ENCODE data around the gene PCDHGC3. TPM values are rescaled to one million over a fixed set of nuclear protein-coding genes. Genes with fewer than 3 reads are reported as not detected.

PCDHGC3 gene
- total RNA-seq, 1 experiment from 2014 or later = 1.2 TPM

GRCh38 chr5:141478321-141478945 lies 2.7 kb downstream of the PCDHGC3 start:
- Histone ChIP-seq H3K4me1 (ENCODE audit: control insufficient read depth in 1 of 2, insufficient read depth in 2 of 2, low read length in 2 of 2) (no peaks in the 10 kb centered on the region), H3K36me3 (ENCODE audit: control insufficient read depth in 1 of 2, insufficient read depth in 2 of 2, low read length in 2 of 2) (no peaks in the 10 kb centered on the region), H3K79me2 (ENCODE audit: insufficient read depth, low read length) (no peaks in the 10 kb centered on the region), H3K9me3 (ENCODE audit: control insufficient read depth in 1 of 2, insufficient read depth in 1 of 2, low read depth in 1 of 2, low read length in 2 of 2) (no peaks in the 10 kb centered on the region), H3K27ac (ENCODE audit: low read depth, low read length) (no peak overlapping the region), H2AFZ (ENCODE audit: low read depth, low read length, poor library complexity, severe bottlenecking) (no peak overlapping the region), H4K20me1 (ENCODE audit: insufficient read depth) (no peaks in the 10 kb centered on the region), H3K9ac (ENCODE audit: low read length) (no peak overlapping the region), H3K9me2 (ENCODE audit: insufficient read depth) (no peaks in the 10 kb centered on the region), H3K4me2 (ENCODE audit: low read length) (no peak overlapping the region), H3K4me3 (replicated peaks in 1 of 2; ENCODE audit: low read depth in 1 of 2, low read length in 2 of 2) (no peak overlapping the region), H3K27me3 (ENCODE audit: insufficient read depth, low read length) (no peaks in the 10 kb centered on the region)
- no peak for ATAC-seq
- BruUV-seq (replicated peaks) = no TSS peak
- intact Hi-C loops (cut with micrococcal nuclease) = no loop called here
- RAD21 ChIA-PET (ENCODE audit: low non-redundant PET in 1 of 2, low total read pairs in 2 of 2, uncharacterized antibody in 2 of 2, unreplicated experiment in 2 of 2) = no interaction called here
- CTCF ChIA-PET = no interaction called here
- POLR2A ChIA-PET = no interaction called here
- no peak for DNase-seq (ENCODE audit: low read depth, low spot score)
- TF ChIP-seq, protein P1, sequence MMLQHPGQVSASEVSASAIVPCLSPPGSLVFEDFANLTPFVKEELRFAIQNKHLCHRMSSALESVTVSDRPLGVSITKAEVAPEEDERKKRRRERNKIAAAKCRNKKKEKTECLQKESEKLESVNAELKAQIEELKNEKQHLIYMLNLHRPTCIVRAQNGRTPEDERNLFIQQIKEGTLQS (IDR thresholded peaks at IDR 0.05) = no peak
- TF ChIP-seq YY1 (IDR thresholded peaks at IDR 0.05; ENCODE audit: extremely low read depth, insufficient replicate concordance, low read depth, low read length) (no peak), ZNF274 (IDR thresholded peaks at IDR 0.05; ENCODE audit: low read depth, low read length) (no peak), FOSL1 (IDR thresholded peaks at IDR 0.05; ENCODE audit: low read depth) (no peak), CTCF (IDR thresholded peaks at IDR 0.05 in 2 of 3, conservative IDR thresholded peaks at IDR 0.05 in 1 of 3; ENCODE audit: borderline replicate concordance in 1 of 3, insufficient read depth in 1 of 3, low read depth in 2 of 3, low read length in 2 of 3) (no peak), EZH2phosphoT487 (IDR thresholded peaks at IDR 0.05; ENCODE audit: borderline replicate concordance) (no peak)

DNA sequence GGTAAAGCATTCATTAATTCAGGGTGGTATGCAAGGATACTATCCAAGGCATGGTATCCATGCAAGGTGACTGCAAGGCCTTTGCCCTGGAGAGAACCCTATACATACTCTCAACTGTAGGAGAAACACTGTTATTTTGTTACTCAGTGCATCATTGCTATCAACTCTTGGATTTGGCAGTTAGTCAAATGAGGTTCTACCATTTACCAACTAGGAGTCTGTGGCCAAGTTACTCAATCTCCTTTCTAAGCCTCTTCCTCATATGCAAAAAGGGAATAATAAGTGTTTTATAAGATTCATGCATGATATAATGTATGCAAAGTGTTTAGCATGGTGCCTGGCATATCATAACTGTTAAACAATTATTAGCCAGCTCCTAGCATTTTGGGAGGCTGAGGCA lies 4.0 kb downstream of the PCDHGC3 start:
- H3K27ac ChIP-seq (ENCODE audit: low read depth, low read length) = no peak overlapping the region
- no peak for ATAC-seq
- CTCF ChIA-PET = no interaction called here
- TF ChIP-seq, protein P2, sequence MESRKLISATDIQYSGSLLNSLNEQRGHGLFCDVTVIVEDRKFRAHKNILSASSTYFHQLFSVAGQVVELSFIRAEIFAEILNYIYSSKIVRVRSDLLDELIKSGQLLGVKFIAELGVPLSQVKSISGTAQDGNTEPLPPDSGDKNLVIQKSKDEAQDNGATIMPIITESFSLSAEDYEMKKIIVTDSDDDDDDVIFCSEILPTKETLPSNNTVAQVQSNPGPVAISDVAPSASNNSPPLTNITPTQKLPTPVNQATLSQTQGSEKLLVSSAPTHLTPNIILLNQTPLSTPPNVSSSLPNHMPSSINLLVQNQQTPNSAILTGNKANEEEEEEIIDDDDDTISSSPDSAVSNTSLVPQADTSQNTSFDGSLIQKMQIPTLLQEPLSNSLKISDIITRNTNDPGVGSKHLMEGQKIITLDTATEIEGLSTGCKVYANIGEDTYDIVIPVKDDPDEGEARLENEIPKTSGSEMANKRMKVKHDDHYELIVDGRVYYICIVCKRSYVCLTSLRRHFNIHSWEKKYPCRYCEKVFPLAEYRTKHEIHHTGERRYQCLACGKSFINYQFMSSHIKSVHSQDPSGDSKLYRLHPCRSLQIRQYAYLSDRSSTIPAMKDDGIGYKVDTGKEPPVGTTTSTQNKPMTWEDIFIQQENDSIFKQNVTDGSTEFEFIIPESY (IDR thresholded peaks at IDR 0.05; ENCODE audit: extremely low read depth, insufficient replicate concordance, low read length) = no peak
- TF ChIP-seq TCF7L2 (IDR thresholded peaks at IDR 0.05; ENCODE audit: borderline replicate concordance, extremely low read depth, insufficient read depth, insufficient read length) (no peak), CEBPB (IDR thresholded peaks at IDR 0.05; ENCODE audit: low read depth) (no peak), SRF (IDR thresholded peaks at IDR 0.05; ENCODE audit: low read depth) (no peak), POLR2A (IDR thresholded peaks at IDR 0.05; ENCODE audit: borderline replicate concordance, extremely low read depth, insufficient read depth, insufficient read length) (no peak), SP1 (IDR thresholded peaks at IDR 0.05; ENCODE audit: low read depth) (no peak), JUND (IDR thresholded peaks at IDR 0.05) (no peak), RAD21 (IDR thresholded peaks at IDR 0.05; ENCODE audit: low read depth) (no peak), ZFX (IDR thresholded peaks at IDR 0.05) (no peak)
- TF ChIP-seq, protein P3, sequence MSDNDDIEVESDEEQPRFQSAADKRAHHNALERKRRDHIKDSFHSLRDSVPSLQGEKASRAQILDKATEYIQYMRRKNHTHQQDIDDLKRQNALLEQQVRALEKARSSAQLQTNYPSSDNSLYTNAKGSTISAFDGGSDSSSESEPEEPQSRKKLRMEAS (IDR thresholded peaks at IDR 0.05) = no peak
- TF ChIP-seq, protein P1 (IDR thresholded peaks at IDR 0.05) = no peak

More for the DNA sequence above, 4.0 kb downstream of the PCDHGC3 start:
- POLR2A ChIA-PET = no interaction called here
- Histone ChIP-seq H3K9me3 (ENCODE audit: control insufficient read depth in 1 of 2, insufficient read depth in 1 of 2, low read depth in 1 of 2, low read length in 2 of 2) (no peaks in the 10 kb centered on the region), H3K4me2 (ENCODE audit: low read length) (no peak overlapping the region), H4K20me1 (ENCODE audit: insufficient read depth) (no peaks in the 10 kb centered on the region), H3K79me2 (ENCODE audit: insufficient read depth, low read length) (no peaks in the 10 kb centered on the region), H3K4me3 (replicated peaks in 1 of 2; ENCODE audit: low read depth in 1 of 2, low read length in 2 of 2) (no peak overlapping the region), H3K27me3 (ENCODE audit: insufficient read depth, low read length) (no peaks in the 10 kb centered on the region), H2AFZ (ENCODE audit: low read depth, low read length, poor library complexity, severe bottlenecking) (no peak overlapping the region), H3K9me2 (ENCODE audit: insufficient read depth) (no peaks in the 10 kb centered on the region), H3K36me3 (ENCODE audit: control insufficient read depth in 1 of 2, insufficient read depth in 2 of 2, low read length in 2 of 2) (no peaks in the 10 kb centered on the region), H3K9ac (ENCODE audit: low read length) (no peak overlapping the region), H3K4me1 (ENCODE audit: control insufficient read depth in 1 of 2, insufficient read depth in 2 of 2, low read length in 2 of 2) (no peaks in the 10 kb centered on the region)
- DNase-seq (ENCODE audit: low read depth, low spot score) = no peak
- intact Hi-C loops (cut with micrococcal nuclease) = no loop called here
- no TSS peak for BruUV-seq (replicated peaks)
- RAD21 ChIA-PET (ENCODE audit: low non-redundant PET in 1 of 2, low total read pairs in 2 of 2, uncharacterized antibody in 2 of 2, unreplicated experiment in 2 of 2) = no interaction called here
